Subcutaneous abdominal adipose tissue (tissue), 5 donors: ENCODE results near the gene HDHD2.
"Not testable (repeated sequence)": the region's sequence is repeated elsewhere in the genome, so short reads cannot be mapped to it uniquely, and the experiment has no call there.

Experiments used
- H3K27ac ChIP-seq: one replicate; pipeline ENCODE4 v1.7.0; 2013; ENCODE audit warnings: low read depth, mild to moderate bottlenecking, inconsistent platforms, low read length, moderate library complexity
- H3K27me3 ChIP-seq, 5 donors: one replicate each; pipeline ENCODE4 v1.7.0; 2013; ENCODE audit warnings: low read length in 5 of 5, inconsistent platforms in 1 of 5; ENCODE audit not compliant: control insufficient read depth in 5 of 5, insufficient read depth in 4 of 5
- H3K36me3 ChIP-seq, 5 donors: one replicate each; pipeline ENCODE4 v1.7.0; 2013; ENCODE audit warnings: low read length in 5 of 5; ENCODE audit not compliant: control insufficient read depth in 5 of 5, insufficient read depth in 5 of 5
- H3K4me1 ChIP-seq, 5 donors: one replicate each; pipeline ENCODE4 v1.7.0; 2013; ENCODE audit warnings: low read length in 5 of 5, mild to moderate bottlenecking in 3 of 5, moderate library complexity in 1 of 5; ENCODE audit not compliant: control insufficient read depth in 5 of 5, insufficient read depth in 5 of 5
- H3K4me3 ChIP-seq, 5 donors: one replicate each; pipeline ENCODE4 v1.7.0; 2013; ENCODE audit warnings: low read length in 5 of 5, low read depth in 1 of 5
- H3K9ac ChIP-seq, 5 donors: one replicate each; pipeline ENCODE4 v1.7.0; 2013; ENCODE audit warnings: low read length in 5 of 5, mild to moderate bottlenecking in 4 of 5, moderate library complexity in 3 of 5
- H3K9me3 ChIP-seq, 5 donors: one replicate each; pipeline ENCODE4 v1.7.0; 2013; ENCODE audit warnings: low read length in 5 of 5; ENCODE audit not compliant: control insufficient read depth in 5 of 5
- donor health status: healthy.
- donor health status: healthy.
- donor health status: healthy.
- donor health status: healthy.
- donor health status: healthy.

Gene HDHD2, protein sequence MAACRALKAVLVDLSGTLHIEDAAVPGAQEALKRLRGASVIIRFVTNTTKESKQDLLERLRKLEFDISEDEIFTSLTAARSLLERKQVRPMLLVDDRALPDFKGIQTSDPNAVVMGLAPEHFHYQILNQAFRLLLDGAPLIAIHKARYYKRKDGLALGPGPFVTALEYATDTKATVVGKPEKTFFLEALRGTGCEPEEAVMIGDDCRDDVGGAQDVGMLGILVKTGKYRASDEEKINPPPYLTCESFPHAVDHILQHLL

DNA sequence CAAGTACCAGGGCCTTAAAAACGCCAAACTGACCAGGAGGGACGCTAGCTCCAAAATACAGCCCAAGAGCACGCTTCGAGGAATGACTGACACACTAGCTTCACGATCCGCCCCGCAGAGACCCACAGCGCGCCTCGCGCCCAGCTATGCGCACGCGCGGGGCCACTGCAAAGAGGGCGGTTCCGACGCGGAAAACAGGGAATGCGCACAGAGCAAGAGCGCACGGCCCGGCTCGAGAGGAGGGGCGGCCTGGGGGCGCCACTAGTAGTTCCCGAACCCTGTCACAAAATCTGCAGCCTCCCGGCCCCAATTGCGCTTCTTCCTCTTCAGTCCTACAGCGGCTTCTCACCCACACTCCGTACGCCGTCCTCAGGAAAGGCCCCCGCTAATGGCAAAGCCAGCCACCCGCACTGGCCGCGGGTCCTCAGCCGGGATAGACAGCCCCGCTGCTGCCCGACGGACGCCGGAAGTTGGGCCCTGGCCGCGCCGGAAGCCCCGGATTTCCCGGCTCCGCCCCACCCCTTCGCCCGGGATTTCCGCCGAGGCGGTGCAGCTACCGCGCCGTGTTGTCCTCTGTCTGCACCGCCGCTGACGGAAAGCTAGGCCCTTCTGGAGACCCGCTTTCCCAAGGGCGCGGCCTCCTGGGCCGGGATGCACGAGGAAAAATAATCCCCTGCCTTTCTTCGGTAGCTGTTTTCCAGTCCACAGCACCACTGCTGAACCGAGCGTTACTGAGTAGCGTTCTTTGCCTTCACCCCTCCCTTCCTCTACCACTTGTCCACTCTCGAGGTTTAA, at the start of gene HDHD2:
Gene HDHD2 (minus strand): TSS at position 472 of the 795 bp plus-strand sequence. CDS start 14,061 bp downstream, outside the sequence.
- Histone ChIP-seq H3K4me1 (peaks cover 3 to 23% (median 20%) of the 10 kb centered on the region in 5 donors), H3K9ac (peak within 1 kb of the TSS; percentile 28 to 98 (median 91)), H3K27me3 (no peaks in the 10 kb centered on the region), H3K36me3 (peaks cover 10 to 18% (median 13%) of the 10 kb centered on the region in 5 donors), H3K9me3 (no peaks in the 10 kb centered on the region), H3K27ac (peak within 1 kb of the TSS; percentile 77), H3K4me3 (peak within 1 kb of the TSS; percentile 83 to 97 (median 90))

DNA sequence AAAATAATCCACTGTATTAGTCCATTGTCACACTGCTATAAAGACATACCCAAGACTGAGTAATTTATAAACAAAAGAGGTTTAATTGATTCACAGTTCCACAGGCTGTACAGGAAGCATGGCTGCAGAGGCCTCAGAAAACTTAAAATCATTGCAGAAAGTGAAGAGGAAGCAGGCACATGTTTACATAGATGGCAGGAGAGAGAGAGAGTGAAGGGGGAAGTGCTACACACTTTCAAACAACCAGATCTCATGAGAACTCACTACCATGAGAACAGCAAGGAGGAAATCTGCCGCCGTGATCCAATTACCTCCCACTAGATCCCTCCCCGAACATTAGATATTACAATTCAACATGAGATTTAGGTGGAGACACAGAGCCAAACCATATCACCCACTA, 45.7 kb upstream of the HDHD2 start:
- not testable (repeated sequence) for H3K9me3 ChIP-seq, H3K4me3 ChIP-seq, H3K27ac ChIP-seq, H3K4me1 ChIP-seq, H3K27me3 ChIP-seq, H3K36me3 ChIP-seq, H3K9ac ChIP-seq

DNA sequence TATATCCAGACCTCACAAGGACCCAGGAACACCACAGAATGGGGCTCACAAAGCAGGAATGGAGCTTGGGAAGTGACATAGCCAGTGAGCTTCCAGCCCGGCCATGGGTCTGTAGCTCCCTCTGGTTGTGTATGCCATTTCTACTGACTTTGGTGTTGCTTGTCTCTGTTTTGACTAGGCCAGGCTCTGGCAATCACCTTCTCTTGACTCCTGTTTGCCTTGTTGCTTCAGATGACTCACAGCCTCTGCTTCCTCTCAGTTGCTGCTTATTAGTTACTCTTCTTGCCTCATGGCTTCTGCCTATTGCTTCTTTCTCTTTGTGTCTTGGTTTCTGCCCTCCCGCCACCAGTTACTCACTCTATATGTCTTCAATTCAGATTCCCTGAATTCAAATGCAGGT, 41.7 kb upstream of the HDHD2 start:
- H3K27ac ChIP-seq: no peak overlapping the region
- no peak overlapping the region for H3K4me3 ChIP-seq
- no peaks in the 10 kb centered on the region for H3K36me3 ChIP-seq
- H3K9me3 ChIP-seq: no peaks in the 10 kb centered on the region
- no peaks in the 10 kb centered on the region for H3K4me1 ChIP-seq
- H3K27me3 ChIP-seq: peaks cover 0 to 9% (median 3%) of the 10 kb centered on the region in 5 donors
- no peak overlapping the region for H3K9ac ChIP-seq

DNA sequence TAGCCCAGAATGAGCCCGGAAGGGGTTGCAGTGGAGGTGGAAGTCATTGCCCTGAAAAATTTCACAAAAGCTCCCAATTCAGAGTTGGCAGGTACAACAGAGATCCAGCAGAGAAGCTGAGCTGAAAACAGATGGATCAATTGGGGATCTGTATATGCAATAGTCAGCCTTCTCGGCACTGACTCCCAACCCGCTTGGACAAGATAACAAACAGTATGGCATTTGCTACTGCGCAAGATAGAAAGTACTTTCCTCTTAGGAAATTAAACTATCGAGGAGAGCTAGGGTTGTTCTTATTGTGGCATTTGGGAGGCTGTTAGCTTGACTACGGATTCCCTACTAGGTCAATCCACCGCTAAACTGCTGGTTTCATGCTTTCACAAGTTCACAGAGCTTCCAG, 37.4 kb upstream of the HDHD2 start:
- no peak overlapping the region for H3K4me3 ChIP-seq
- no peaks in the 10 kb centered on the region for H3K36me3 ChIP-seq
- no peaks in the 10 kb centered on the region for H3K9me3 ChIP-seq
- H3K27ac ChIP-seq: no peak overlapping the region
- H3K9ac ChIP-seq: no peak overlapping the region
- H3K4me1 ChIP-seq: no peaks in the 10 kb centered on the region
- H3K27me3 ChIP-seq: peaks cover 0 to 7% (median 2%) of the 10 kb centered on the region in 5 donors

DNA sequence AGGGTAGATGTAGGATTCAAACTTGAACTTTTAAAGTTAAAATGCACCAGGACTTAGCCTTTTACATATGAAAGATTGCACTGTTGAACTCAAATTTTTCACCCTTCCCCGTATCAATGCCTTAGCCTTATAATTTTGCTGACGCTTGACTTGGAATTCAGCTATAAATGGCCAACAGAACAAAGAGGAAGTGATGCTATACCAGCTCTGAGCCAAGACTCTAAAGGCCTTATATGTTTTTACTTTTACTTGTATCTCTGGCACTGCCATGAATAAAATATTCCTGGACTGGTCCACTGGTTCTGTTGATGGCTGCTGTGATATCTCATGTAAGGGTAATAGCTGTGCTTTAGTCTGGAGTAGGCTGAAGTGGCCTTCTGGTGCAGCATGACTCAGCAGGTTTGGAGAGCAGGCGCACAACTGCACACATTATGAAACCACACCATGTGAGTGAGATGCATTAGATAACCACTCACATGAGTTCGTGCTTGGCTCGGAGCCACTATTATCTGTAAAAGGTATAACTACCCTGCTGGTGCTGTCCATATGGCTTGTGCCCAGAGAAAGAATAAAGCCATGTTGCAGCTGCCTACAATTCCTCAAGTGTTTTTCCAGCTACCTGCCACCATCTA, 34.2 kb upstream of the HDHD2 start:
- Histone ChIP-seq H3K27me3 (peaks cover 0 to 7% (median 2%) of the 10 kb centered on the region in 5 donors), H3K9ac (no peak overlapping the region), H3K4me3 (peak overlapping the region in 1 of 5 donors; percentile 12), H3K36me3 (no peaks in the 10 kb centered on the region), H3K27ac (no peak overlapping the region), H3K9me3 (no peaks in the 10 kb centered on the region), H3K4me1 (no peaks in the 10 kb centered on the region)

DNA sequence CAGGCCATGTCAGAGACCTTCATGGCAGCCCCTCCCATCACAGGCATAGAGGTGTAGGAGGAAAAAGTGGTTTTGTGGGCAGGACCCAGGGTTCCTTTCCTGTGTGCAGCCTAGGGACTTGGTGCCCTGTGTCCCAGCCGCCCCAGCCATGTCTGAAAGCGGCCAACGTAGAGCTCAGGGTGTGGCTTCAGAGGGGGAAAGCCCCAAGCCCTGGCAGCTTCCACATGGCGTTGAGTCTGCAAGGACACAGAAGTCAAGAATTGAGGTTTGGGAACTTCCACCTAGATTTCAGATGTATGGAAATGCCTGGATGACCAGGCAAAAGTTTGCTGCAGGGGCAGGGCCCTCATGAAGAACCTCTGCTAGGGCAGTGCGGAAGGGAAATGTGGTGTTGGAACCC, 31.9 kb upstream of the HDHD2 start:
- H3K4me1 ChIP-seq, H3K27ac ChIP-seq, H3K4me3 ChIP-seq, H3K9me3 ChIP-seq, H3K36me3 ChIP-seq, H3K9ac ChIP-seq, H3K27me3 ChIP-seq: not testable (repeated sequence)

DNA sequence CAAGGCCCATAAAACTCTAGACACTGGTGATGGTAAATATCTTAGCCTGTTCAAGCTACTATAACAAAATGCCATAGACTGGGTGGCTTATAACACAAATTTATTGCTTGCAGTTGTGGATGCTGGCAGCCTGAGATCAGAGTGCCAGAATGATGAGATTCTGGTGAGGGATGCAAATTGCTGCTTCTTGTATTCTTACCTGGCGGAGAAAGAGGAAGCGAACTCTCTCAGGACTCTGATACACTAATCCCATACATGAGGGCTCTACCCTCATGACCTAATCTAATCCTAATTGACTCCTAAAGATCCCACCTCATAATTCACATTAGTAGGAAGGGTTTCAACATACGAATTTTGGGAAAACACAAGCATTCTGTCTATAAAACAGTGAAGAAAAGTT, 30.5 kb upstream of the HDHD2 start:
- Histone ChIP-seq H3K4me3 (no peak overlapping the region), H3K4me1 (peaks cover 0 to 4% (median 0%) of the 10 kb centered on the region in 5 donors), H3K9me3 (no peaks in the 10 kb centered on the region), H3K27ac (no peak overlapping the region), H3K36me3 (no peaks in the 10 kb centered on the region), H3K9ac (no peak overlapping the region), H3K27me3 (peaks cover 0 to 2% (median 0%) of the 10 kb centered on the region in 5 donors)

DNA sequence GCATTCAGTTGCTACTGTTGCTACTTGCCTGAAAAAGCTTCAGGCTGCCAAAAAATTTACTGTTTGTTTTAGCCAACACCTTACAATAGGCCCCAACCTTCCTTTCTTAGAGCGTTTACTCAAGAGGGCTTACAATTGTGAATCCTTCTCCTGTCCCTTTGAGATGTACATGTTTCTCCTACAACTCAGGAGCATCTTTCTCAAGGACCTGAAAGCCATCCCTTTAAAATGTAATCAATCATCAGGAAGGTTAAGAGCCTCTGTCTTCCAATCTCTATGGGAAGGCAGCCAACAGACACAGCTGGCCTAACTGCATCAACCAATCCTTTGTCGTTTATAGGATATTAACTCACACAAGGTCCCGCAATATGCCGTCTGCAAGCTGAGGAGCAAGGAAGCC, 29.2 kb upstream of the HDHD2 start:
- Histone ChIP-seq H3K4me3 (no peak overlapping the region), H3K27me3 (peaks cover 0 to 2% (median 0%) of the 10 kb centered on the region in 5 donors), H3K9ac (no peak overlapping the region), H3K9me3 (no peaks in the 10 kb centered on the region), H3K4me1 (peaks cover 4 to 14% (median 9%) of the 10 kb centered on the region in 5 donors), H3K36me3 (no peaks in the 10 kb centered on the region), H3K27ac (no peak overlapping the region)

DNA sequence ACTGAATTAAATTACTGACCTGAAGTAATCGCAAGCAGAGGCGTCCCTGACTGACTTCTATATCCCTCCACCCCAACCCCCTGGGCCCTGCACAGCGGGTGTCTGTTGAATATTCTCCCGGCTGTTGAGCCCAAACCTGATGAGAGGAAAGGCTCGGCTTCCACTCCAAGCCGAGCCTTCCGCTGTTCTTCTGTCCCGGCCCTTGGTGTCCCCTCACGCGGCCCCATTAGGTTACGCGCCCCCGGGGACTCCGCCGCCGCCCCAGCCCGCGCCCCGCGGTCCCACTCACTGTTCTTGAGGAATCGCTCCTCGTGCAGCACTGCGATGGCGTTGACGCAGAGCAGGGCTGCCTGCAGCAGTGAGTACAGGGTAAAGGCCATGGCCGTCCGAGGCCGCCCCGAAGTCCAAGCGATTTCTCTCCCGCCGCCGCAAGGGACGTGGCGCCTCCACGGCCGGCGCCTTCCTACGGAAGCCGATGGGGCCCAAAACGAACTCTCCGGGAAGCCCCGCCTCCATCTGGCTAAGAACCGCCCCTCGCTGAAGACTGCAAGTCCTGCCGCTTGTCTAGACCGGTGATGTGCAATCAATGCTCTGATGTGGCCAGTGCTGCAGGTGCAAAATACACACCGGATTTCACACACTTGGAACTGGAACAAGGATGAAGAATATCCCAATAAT, 25.7 kb upstream of the HDHD2 start, which contains the start of gene IER3IP1:
Gene IER3IP1 (minus strand): TSS at position 467 of the 678 bp plus-strand sequence. CDS start 87 bp downstream, at position 380.
- peak within 1 kb of the TSS; percentile 74 to 94 (median 87) for H3K4me3 ChIP-seq
- peaks cover 0 to 2% (median 0%) of the 10 kb centered on the region in 5 donors for H3K27me3 ChIP-seq
- H3K36me3 ChIP-seq: no peaks in the 10 kb centered on the region
- H3K27ac ChIP-seq: peak within 1 kb of the TSS; percentile 77
- peaks cover 4 to 28% (median 16%) of the 10 kb centered on the region in 5 donors for H3K4me1 ChIP-seq
- H3K9ac ChIP-seq: peak within 1 kb of the TSS; percentile 66 to 96 (median 93)
- no peaks in the 10 kb centered on the region for H3K9me3 ChIP-seq
